Lower leg skin (tissue), 3 donors: Measurements from ENCODE around the gene ZNF878.
"Not testable (repeated sequence)": the region's sequence is repeated elsewhere in the genome, so short reads cannot be mapped to it uniquely, and the experiment has no call there.

Experiments used
- POLR2A ChIP-seq, 2 donors: fragments of 450-650 bp; IDR thresholded peaks; one replicate each; pipeline ENCODE4 v1.6.1; 2016 to 2017; ENCODE audit warnings: antibody characterized with exemption in 2 of 2, mild to moderate bottlenecking in 1 of 2, moderate library complexity in 1 of 2
- TF ChIP-seq, protein P1 (sequence below), 3 donors: fragments of 450-650 bp; IDR thresholded peaks; one replicate each; pipeline ENCODE4 v1.5.1; 2016; ENCODE audit warnings: antibody characterized with exemption in 3 of 3, mild to moderate bottlenecking in 3 of 3, moderate library complexity in 2 of 3

DNA sequence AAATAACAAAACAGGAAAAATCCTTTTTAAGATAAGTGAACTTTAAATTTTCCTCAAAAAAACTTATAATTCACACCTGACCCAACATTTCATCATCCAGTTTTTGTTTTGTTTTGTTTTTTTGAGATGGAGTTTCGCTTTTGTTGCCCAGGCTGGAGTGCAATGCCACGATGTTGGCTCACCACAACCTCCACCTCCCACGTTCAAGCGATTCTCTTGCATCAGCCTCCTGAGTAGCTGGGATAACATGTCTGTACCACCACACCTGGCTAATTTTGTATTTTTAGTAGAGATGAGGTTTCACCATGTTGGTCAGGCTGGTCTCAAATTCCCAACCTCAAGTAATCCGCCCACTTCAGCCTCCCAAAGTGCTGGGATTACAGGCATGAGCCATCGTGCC, 30.6 kb upstream of the ZNF878 start:
- TF ChIP-seq, protein P1, sequence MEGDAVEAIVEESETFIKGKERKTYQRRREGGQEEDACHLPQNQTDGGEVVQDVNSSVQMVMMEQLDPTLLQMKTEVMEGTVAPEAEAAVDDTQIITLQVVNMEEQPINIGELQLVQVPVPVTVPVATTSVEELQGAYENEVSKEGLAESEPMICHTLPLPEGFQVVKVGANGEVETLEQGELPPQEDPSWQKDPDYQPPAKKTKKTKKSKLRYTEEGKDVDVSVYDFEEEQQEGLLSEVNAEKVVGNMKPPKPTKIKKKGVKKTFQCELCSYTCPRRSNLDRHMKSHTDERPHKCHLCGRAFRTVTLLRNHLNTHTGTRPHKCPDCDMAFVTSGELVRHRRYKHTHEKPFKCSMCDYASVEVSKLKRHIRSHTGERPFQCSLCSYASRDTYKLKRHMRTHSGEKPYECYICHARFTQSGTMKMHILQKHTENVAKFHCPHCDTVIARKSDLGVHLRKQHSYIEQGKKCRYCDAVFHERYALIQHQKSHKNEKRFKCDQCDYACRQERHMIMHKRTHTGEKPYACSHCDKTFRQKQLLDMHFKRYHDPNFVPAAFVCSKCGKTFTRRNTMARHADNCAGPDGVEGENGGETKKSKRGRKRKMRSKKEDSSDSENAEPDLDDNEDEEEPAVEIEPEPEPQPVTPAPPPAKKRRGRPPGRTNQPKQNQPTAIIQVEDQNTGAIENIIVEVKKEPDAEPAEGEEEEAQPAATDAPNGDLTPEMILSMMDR (IDR thresholded peaks at IDR 0.05) = not testable (repeated sequence)
- TF ChIP-seq POLR2A (IDR thresholded peaks at IDR 0.05) = not testable (repeated sequence)
